ENCODE data around the gene TDP1. TPM values are rescaled to one million over a fixed set of nuclear protein-coding genes. Genes with fewer than 3 reads are reported as not detected.
A peak's percentile ranks its signal among the peaks of the same experiment; 100 is the strongest.

The TDP1 gene
- total and polyA plus RNA-seq, 2 of the 13 experiments (the other 11 are each of a cell fraction or from before 2014, with no cell fraction given): 16.4 to 31.2 TPM

DNA sequence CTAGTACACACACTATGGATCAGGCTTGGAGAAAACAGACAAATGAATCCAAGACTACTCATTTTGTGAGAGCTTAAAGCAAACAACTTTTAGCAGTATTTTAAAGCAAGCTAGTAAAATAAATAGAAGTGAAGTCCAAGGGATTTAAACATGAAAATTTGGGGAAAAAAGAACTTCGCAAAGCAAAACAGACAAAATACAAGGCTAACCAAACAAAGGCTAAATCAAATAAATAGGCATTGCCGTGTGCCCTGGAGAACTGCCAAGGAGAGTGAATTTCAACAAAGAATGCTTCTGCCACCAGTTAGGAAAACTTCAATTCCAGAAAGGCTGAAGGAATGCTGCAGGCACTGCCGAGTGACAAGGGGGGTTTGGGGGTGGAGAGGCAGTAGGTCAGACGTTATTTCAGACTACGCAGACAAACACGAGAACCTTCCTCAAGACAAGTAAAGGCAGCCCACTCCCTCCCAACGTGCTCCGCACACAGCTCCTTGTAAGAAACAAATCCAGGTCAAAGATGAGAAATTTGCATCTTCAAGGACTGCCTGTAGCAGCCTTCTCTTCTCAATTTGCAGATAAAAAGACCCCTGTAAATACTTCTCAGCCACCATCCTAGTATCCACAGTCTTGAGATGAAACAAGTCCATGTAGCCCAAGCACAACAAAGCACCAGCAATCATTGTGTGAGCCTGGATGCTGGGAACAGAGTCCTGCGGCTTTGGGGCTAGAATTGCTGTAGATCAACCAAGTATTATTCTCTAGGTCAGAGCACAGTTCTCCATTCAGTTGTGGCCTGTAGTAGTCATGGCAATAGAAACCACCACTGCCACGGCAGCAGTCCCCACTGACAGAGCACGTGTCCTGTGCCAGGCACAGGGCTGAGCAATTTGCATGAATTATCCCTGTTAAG lies 44.5 kb upstream of the TDP1 start (continued):
- TF ChIP-seq, protein P1, sequence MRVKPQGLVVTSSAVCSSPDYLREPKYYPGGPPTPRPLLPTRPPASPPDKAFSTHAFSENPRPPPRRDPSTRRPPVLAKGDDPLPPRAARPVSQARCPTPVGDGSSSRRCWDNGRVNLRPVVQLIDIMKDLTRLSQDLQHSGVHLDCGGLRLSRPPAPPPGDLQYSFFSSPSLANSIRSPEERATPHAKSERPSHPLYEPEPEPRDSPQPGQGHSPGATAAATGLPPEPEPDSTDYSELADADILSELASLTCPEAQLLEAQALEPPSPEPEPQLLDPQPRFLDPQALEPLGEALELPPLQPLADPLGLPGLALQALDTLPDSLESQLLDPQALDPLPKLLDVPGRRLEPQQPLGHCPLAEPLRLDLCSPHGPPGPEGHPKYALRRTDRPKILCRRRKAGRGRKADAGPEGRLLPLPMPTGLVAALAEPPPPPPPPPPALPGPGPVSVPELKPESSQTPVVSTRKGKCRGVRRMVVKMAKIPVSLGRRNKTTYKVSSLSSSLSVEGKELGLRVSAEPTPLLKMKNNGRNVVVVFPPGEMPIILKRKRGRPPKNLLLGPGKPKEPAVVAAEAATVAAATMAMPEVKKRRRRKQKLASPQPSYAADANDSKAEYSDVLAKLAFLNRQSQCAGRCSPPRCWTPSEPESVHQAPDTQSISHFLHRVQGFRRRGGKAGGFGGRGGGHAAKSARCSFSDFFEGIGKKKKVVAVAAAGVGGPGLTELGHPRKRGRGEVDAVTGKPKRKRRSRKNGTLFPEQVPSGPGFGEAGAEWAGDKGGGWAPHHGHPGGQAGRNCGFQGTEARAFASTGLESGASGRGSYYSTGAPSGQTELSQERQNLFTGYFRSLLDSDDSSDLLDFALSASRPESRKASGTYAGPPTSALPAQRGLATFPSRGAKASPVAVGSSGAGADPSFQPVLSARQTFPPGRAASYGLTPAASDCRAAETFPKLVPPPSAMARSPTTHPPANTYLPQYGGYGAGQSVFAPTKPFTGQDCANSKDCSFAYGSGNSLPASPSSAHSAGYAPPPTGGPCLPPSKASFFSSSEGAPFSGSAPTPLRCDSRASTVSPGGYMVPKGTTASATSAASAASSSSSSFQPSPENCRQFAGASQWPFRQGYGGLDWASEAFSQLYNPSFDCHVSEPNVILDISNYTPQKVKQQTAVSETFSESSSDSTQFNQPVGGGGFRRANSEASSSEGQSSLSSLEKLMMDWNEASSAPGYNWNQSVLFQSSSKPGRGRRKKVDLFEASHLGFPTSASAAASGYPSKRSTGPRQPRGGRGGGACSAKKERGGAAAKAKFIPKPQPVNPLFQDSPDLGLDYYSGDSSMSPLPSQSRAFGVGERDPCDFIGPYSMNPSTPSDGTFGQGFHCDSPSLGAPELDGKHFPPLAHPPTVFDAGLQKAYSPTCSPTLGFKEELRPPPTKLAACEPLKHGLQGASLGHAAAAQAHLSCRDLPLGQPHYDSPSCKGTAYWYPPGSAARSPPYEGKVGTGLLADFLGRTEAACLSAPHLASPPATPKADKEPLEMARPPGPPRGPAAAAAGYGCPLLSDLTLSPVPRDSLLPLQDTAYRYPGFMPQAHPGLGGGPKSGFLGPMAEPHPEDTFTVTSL (CRISPR knock-in tag; IDR thresholded peaks at IDR 0.05; ENCODE audit: borderline replicate concordance): peak; percentile 68; the same call in 1 of the 2 replicates
- TF ChIP-seq HHEX (CRISPR knock-in tag; IDR thresholded peaks at IDR 0.05): no peak
- no peak for TF ChIP-seq SP5 (CRISPR knock-in tag; IDR thresholded peaks at IDR 0.05; ENCODE audit: borderline replicate concordance, low read depth)
- peak; percentile 11; the same call in 1 of the 2 replicates for TF ChIP-seq TBX2 (CRISPR knock-in tag; IDR thresholded peaks at IDR 0.05; ENCODE audit: borderline replicate concordance)
- TF ChIP-seq MAFG (CRISPR knock-in tag; IDR thresholded peaks at IDR 0.05): no peak
- TF ChIP-seq SMARCE1 (IDR thresholded peaks at IDR 0.05; ENCODE audit: borderline replicate concordance): no peak
- no peak for TF ChIP-seq PTBP1 (IDR thresholded peaks at IDR 0.05; ENCODE audit: low read depth, low read length, poor library complexity, severe bottlenecking)
- TF ChIP-seq ESRRA (CRISPR knock-in tag; IDR thresholded peaks at IDR 0.05; ENCODE audit: low read depth): no peak
- TF ChIP-seq ZNF737 (CRISPR knock-in tag; IDR thresholded peaks at IDR 0.05; ENCODE audit: borderline replicate concordance): no peak
- peak; percentile 60; the same call in 1 of the 2 replicates for TF ChIP-seq HDAC1 (CRISPR knock-in tag; IDR thresholded peaks at IDR 0.05)
- no peak for TF ChIP-seq EEA1 (CRISPR knock-in tag; IDR thresholded peaks at IDR 0.05; ENCODE audit: borderline replicate concordance)
- TF ChIP-seq DNMT3B (CRISPR knock-in tag; conservative IDR thresholded peaks at IDR 0.05): no peak
- TF ChIP-seq, protein P2, sequence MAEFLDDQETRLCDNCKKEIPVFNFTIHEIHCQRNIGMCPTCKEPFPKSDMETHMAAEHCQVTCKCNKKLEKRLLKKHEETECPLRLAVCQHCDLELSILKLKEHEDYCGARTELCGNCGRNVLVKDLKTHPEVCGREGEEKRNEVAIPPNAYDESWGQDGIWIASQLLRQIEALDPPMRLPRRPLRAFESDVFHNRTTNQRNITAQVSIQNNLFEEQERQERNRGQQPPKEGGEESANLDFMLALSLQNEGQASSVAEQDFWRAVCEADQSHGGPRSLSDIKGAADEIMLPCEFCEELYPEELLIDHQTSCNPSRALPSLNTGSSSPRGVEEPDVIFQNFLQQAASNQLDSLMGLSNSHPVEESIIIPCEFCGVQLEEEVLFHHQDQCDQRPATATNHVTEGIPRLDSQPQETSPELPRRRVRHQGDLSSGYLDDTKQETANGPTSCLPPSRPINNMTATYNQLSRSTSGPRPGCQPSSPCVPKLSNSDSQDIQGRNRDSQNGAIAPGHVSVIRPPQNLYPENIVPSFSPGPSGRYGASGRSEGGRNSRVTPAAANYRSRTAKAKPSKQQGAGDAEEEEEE (CRISPR knock-in tag; IDR thresholded peaks at IDR 0.05; ENCODE audit: borderline replicate concordance): no peak
- TF ChIP-seq, protein P3, sequence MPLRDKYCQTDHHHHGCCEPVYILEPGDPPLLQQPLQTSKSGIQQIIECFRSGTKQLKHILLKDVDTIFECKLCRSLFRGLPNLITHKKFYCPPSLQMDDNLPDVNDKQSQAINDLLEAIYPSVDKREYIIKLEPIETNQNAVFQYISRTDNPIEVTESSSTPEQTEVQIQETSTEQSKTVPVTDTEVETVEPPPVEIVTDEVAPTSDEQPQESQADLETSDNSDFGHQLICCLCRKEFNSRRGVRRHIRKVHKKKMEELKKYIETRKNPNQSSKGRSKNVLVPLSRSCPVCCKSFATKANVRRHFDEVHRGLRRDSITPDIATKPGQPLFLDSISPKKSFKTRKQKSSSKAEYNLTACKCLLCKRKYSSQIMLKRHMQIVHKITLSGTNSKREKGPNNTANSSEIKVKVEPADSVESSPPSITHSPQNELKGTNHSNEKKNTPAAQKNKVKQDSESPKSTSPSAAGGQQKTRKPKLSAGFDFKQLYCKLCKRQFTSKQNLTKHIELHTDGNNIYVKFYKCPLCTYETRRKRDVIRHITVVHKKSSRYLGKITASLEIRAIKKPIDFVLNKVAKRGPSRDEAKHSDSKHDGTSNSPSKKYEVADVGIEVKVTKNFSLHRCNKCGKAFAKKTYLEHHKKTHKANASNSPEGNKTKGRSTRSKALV (CRISPR knock-in tag; IDR thresholded peaks at IDR 0.05): no peak
- TF ChIP-seq CHD2 (IDR thresholded peaks at IDR 0.05; ENCODE audit: low read depth, low read length): no peak
- TF ChIP-seq NBN (conservative IDR thresholded peaks at IDR 0.05): no peak
- TF ChIP-seq HOXA9 (CRISPR knock-in tag; IDR thresholded peaks at IDR 0.05; ENCODE audit: borderline replicate concordance): no peak
- TF ChIP-seq SAFB2 (CRISPR knock-in tag; IDR thresholded peaks at IDR 0.05; ENCODE audit: borderline replicate concordance, low read depth): no peak

All from HepG2 (cell line).